GM12878 (cell line): ENCODE data around the gene FBLN5. TPM values are rescaled to one million over a fixed set of nuclear protein-coding genes. Genes with fewer than 3 reads are reported as not detected.

Experiments used
- ATAC-seq: fragments of 200-7000 bp; cut with Tn5 transposase; 3 replicates; pipeline ENCODE4 v1.9.1; 2020; ENCODE audit warnings: mild to moderate bottlenecking, moderate library complexity
- BruUV-seq: library from RNA; stranded (reverse); fragments of 400-500 nt; replicated peaks from 2 replicates; lab custom pipeline; 2021; lab: Mats Ljungman, UMichigan
- CTCF ChIA-PET: fragments of 300-600 bp; sonication (Branson Sonifier 250); formaldehyde crosslinking; extraction: SDS; loops from one replicate; lab custom pipeline; 2021; ENCODE audit warnings: inconsistent platforms; lab: Yijun Ruan, JAX
- POLR2A ChIA-PET: fragments of 350-600 bp; formaldehyde crosslinking; extraction: SDS; loops from one replicate; lab custom pipeline; 2021; ENCODE audit warnings: inconsistent platforms; lab: Charles Lee
- RAD21 ChIA-PET: fragments of 300-600 bp; sonication (Branson Sonifier 250); formaldehyde crosslinking; loops from one replicate; lab custom pipeline; 2023; ENCODE audit warnings: antibody characterized with exemption; ENCODE audit not compliant: unreplicated experiment; lab: Charles Lee
- SMC1A ChIA-PET: fragments of 300-600 bp; sonication (Branson Sonifier 250); formaldehyde crosslinking; loops from one replicate; lab custom pipeline; 2023; ENCODE audit not compliant: unreplicated experiment, uncharacterized antibody; lab: Charles Lee
- DNase-seq: peaks from one replicate; pipeline ENCODE4 v3.0.0-alpha.2; 2011; ENCODE audit warnings: low read depth, low spot score
- FAIRE-seq: peaks from 3 replicates; lab custom pipeline; 2011; peaks lifted over from hg19 to GRCh38; lab: Jason Lieb, UNC
- H2AFZ ChIP-seq: 2 replicates; pipeline ENCODE4 v1.6.0; 2011; ENCODE audit warnings: low read depth, low read length, control low read depth; ENCODE audit not compliant: control insufficient read depth
- H3K27ac ChIP-seq: 2 replicates; pipeline ENCODE4 v1.5.1; 2011; ENCODE audit warnings: control low read depth; ENCODE audit not compliant: control insufficient read depth, insufficient read depth
- H3K27me3 ChIP-seq, 2 experiments: replicated peaks in 1 of 2; 2 replicates each; pipeline versions ENCODE4 v1.6.0 to v1.6.1; 2011; ENCODE audit warnings: low read length in 1 of 2; ENCODE audit not compliant: control insufficient read depth in 2 of 2, insufficient read depth in 2 of 2
- H3K36me3 ChIP-seq, 2 experiments: 2 replicates each; pipeline ENCODE4 v1.5.1; 2011; ENCODE audit warnings: low read length in 1 of 2; ENCODE audit not compliant: control insufficient read depth in 2 of 2, insufficient read depth in 2 of 2
- H3K4me1 ChIP-seq: 2 replicates; pipeline ENCODE4 v1.6.1; 2011; ENCODE audit warnings: mild to moderate bottlenecking, low read length, moderate library complexity, mixed read lengths; ENCODE audit not compliant: control insufficient read depth, insufficient read depth
- H3K4me2 ChIP-seq: 2 replicates; pipeline ENCODE4 v1.6.0; 2011; ENCODE audit warnings: control low read depth; ENCODE audit not compliant: control insufficient read depth, insufficient read depth
- H3K4me3 ChIP-seq: fragments of 200-600 bp; sonication (generic); 2 replicates; pipeline ENCODE4 v1.5.1; 2016
- H3K79me2 ChIP-seq: 2 replicates; pipeline ENCODE4 v1.6.0; 2011; ENCODE audit warnings: low read length; ENCODE audit not compliant: control insufficient read depth, insufficient read depth
- H3K9ac ChIP-seq: 2 replicates; pipeline ENCODE4 v1.8.0; 2011; ENCODE audit warnings: low read length, control low read depth, mixed read lengths; ENCODE audit not compliant: control insufficient read depth, insufficient read depth
- H3K9me3 ChIP-seq: replicated peaks from 3 replicates; pipeline ENCODE4 v1.5.1; 2011; ENCODE audit warnings: mild to moderate bottlenecking, low read length; ENCODE audit not compliant: control insufficient read depth, insufficient read depth
- H4K20me1 ChIP-seq: 2 replicates; pipeline ENCODE4 v1.6.0; 2011; ENCODE audit not compliant: control insufficient read depth, insufficient read depth
- CBX5 ChIP-seq: sonication (generic); IDR thresholded peaks from 2 replicates; pipeline ENCODE4 v1.6.1; 2016; ENCODE audit warnings: low read depth, moderate library complexity, mild to moderate bottlenecking, inconsistent platforms
- CHD2 ChIP-seq: IDR thresholded peaks from 2 replicates; pipeline ENCODE4 v1.6.1; 2011; ENCODE audit warnings: low read depth, low read length, improper control_type of control experiment, borderline replicate concordance
- CREB1 ChIP-seq: IDR thresholded peaks from 2 replicates; pipeline ENCODE4 v1.6.1; 2012; ENCODE audit warnings: low read depth, mild to moderate bottlenecking, inconsistent platforms
- HDGF ChIP-seq: fragments of 450-650 bp; IDR thresholded peaks from 2 replicates; pipeline ENCODE4 v1.6.1; 2016; ENCODE audit warnings: antibody characterized with exemption
- KLF5 ChIP-seq: fragments of 450-650 bp; IDR thresholded peaks from 2 replicates; pipeline ENCODE4 v1.6.1; 2014; ENCODE audit warnings: mild to moderate bottlenecking; ENCODE audit not compliant: partially characterized antibody
- NFYA ChIP-seq: IDR thresholded peaks from 2 replicates; pipeline ENCODE4 v1.6.1; 2011; ENCODE audit warnings: low read depth, mild to moderate bottlenecking, low read length, improper control_type of control experiment, borderline replicate concordance
- NR2F1 ChIP-seq: fragments of 450-650 bp; conservative IDR thresholded peaks from 2 replicates; pipeline ENCODE4 v1.6.1; 2017; ENCODE audit warnings: mild to moderate bottlenecking
- NRF1 ChIP-seq: conservative IDR thresholded peaks from 2 replicates; pipeline ENCODE4 v1.6.1; 2011; ENCODE audit warnings: mild to moderate bottlenecking, low read depth, low read length, improper control_type of control experiment
- PAX5 ChIP-seq: IDR thresholded peaks from 2 replicates; pipeline ENCODE4 v1.6.1; 2011; ENCODE audit warnings: low read depth, low read length, borderline replicate concordance
- RAD21 ChIP-seq: IDR thresholded peaks from 2 replicates; pipeline ENCODE4 v1.6.1; 2011; ENCODE audit warnings: mild to moderate bottlenecking, low read depth, low read length, moderate library complexity; ENCODE audit not compliant: insufficient read depth
- RBBP5 ChIP-seq: fragments of 200-600 bp; sonication (generic); conservative IDR thresholded peaks from 2 replicates; pipeline ENCODE4 v1.6.1; 2016
- SREBF2 ChIP-seq: IDR thresholded peaks from 2 replicates; pipeline ENCODE4 v1.6.1; 2012; ENCODE audit warnings: mild to moderate bottlenecking, low read length
- whole genome bisulfite sequencing: methylation state at CpG from one replicate; pipeline ENCODE4 v1.1.6; 2016; ENCODE audit warnings: low lambda C conversion rate; ENCODE audit not compliant: insufficient replicate concordance, insufficient coverage; ENCODE audit errors: missing lambda C conversion rate; 5-methylcytosine and 5-hydroxymethylcytosine counted together
- in situ Hi-C: fragments of 300-500 bp; cut with MboI; formaldehyde crosslinking; loops from 9 replicates; pipeline ENCODE4 v1.14.3; 2018; ENCODE audit warnings: mixed read lengths
- intact Hi-C: fragments of 100-400 bp; cut with micrococcal nuclease; formaldehyde crosslinking; loops from one replicate; pipeline ENCODE4 v1.14.2; 2022; ENCODE audit not compliant: unreplicated experiment
- polyA plus RNA-seq, 11 experiments: library from polyadenylated mRNA; depleted of rRNA in 4 of 11; unstranded in 6 of 11; stranded (reverse) in 5 of 11; fragments of >200 nt; fragmentation: Nextera tagmentation in 4 of 11; fragmentation: Illumina TruSeq in 1 of 11; extraction: Ambion mirVana in 4 of 11; extraction: Trizol in 1 of 11; gene quantifications; 1 replicate in 1 of 11; 2 replicates in 10 of 11; pipeline versions ENCODE4 v1.2.1 to v1.2.3, GENCODE V29; 2011 to 2016; ENCODE audit warnings: inconsistent platforms in 2 of 11, missing spikeins in 2 of 11, low read depth in 1 of 11
- total RNA-seq, 4 experiments: library from RNA; depleted of rRNA in 3 of 4; stranded (reverse); fragments of >200 nt in 3 of 4; fragmentation: Illumina TruSeq in 1 of 4; extraction: Trizol in 1 of 4; gene quantifications; 2 replicates each; pipeline versions ENCODE4 v1.2.1 to v1.2.3, GENCODE V29; 2013 to 2021

The FBLN5 gene
- total and polyA plus RNA-seq, 10 of the 15 experiments (the other 5 are each of a cell fraction or from before 2014, with no cell fraction given), result 0.03 to 0.64 (median 0.24) TPM

DNA sequence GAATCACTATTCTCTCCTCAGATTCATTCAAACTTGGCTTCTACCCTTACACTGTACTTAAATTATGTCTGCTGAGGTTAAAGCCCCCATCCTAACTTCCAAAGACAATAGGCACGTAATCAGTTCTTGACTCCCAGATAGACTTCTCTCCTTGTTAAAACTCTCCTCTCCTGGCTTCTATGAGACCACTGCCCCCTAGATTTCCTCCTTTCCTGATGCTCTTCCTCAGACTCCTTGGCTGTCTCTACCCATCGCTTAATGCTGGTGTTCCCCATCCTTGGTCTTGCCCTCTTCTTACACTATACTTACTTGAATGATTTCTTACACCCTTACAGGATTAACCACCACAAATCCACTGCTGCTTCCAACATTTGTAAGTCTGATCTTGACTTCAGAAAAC is 112.9 kb downstream of the FBLN5 start:
- Histone ChIP-seq H3K36me3 (no peaks in the 10 kb centered on the region), H3K27me3 (peaks cover 0 to 6% of the 10 kb centered on the region in 2 experiments; a peak in 3 of 4 replicates), H3K9ac (no peak overlapping the region), H3K79me2 (no peaks in the 10 kb centered on the region; the same call in 1 of the 2 replicates), H4K20me1 (no peaks in the 10 kb centered on the region), H2AFZ (no peak overlapping the region), H3K4me2 (no peak overlapping the region), H3K27ac (no peak overlapping the region), H3K9me3 (no peaks in the 10 kb centered on the region; the same call in 2 of the 3 replicates), H3K4me3 (no peak overlapping the region), H3K4me1 (no peaks in the 10 kb centered on the region)
- CTCF ChIA-PET, result interaction anchor here (1.2 kb wide), 1 partner anchor 11 kb away, joined by 3 read pairs; no protein-coding TSS in a partner anchor
- RAD21 ChIA-PET, result no interaction called here
- TF ChIP-seq CHD2, result no peak
- no peak for TF ChIP-seq RBBP5
- TF ChIP-seq NFYA, result no peak
- TF ChIP-seq CBX5, result no peak
- TF ChIP-seq KLF5, result no peak
- no peak for TF ChIP-seq RAD21
- no peak for TF ChIP-seq HDGF
- TF ChIP-seq PAX5, result no peak
- no peak for TF ChIP-seq CREB1
- no peak for TF ChIP-seq NRF1
- TF ChIP-seq SREBF2, result no peak
- TF ChIP-seq NR2F1, result no peak
- POLR2A ChIA-PET, result no interaction called here
- intact Hi-C loops, result loop anchor here (10.0 kb wide), 1 partner anchor 170 kb away; no protein-coding TSS in a partner anchor
- no peak for FAIRE-seq
- no TSS peak for BruUV-seq
- WGBS, result 98% methylated on average over 2 of the region's 2 CpGs
- in situ Hi-C loops, result no loop called here
- SMC1A ChIA-PET, result no interaction called here
- no peak for ATAC-seq
- no peak for DNase-seq
